IPS-18a (cell line): ENCODE results near the gene PRDM12.

Experiments used
- H3K27ac ChIP-seq: one replicate; pipeline ENCODE4 v1.5.1; 2013; ENCODE audit warnings: low read length
- H3K27me3 ChIP-seq: one replicate; pipeline ENCODE4 v1.6.1; 2013; ENCODE audit warnings: mild to moderate bottlenecking, low read length; ENCODE audit not compliant: control insufficient read depth, insufficient read depth
- H3K36me3 ChIP-seq: one replicate; pipeline ENCODE4 v1.6.1; 2013; ENCODE audit warnings: low read depth, low read length; ENCODE audit not compliant: control insufficient read depth
- H3K4me1 ChIP-seq: one replicate; pipeline ENCODE4 v1.6.1; 2013; ENCODE audit warnings: low read depth, low read length; ENCODE audit not compliant: control insufficient read depth
- H3K4me3 ChIP-seq: one replicate; pipeline ENCODE4 v1.5.1; 2013; ENCODE audit warnings: low read length
- H3K9ac ChIP-seq: one replicate; pipeline ENCODE4 v1.6.1; 2013; ENCODE audit warnings: mild to moderate bottlenecking, low read length, moderate library complexity
- H3K9me3 ChIP-seq: one replicate; pipeline ENCODE4 v1.6.1; 2013; ENCODE audit warnings: low read depth, low read length; ENCODE audit not compliant: control insufficient read depth

Gene PRDM12

GRCh38 chr9:130698514-130698913 is 34.1 kb downstream of the PRDM12 start:
- peaks cover 75% of the 10 kb centered on the region for H3K36me3 ChIP-seq
- no peaks in the 10 kb centered on the region for H3K9me3 ChIP-seq
- H3K9ac ChIP-seq, result no peak overlapping the region
- H3K4me1 ChIP-seq, result peaks cover 4% of the 10 kb centered on the region
- no peak overlapping the region for H3K4me3 ChIP-seq
- H3K27ac ChIP-seq, result no peak overlapping the region
- H3K27me3 ChIP-seq, result no peaks in the 10 kb centered on the region

- Histone ChIP-seq H3K9ac (no peak overlapping the region), H3K27ac (no peak overlapping the region), H3K27me3 (no peaks in the 10 kb centered on the region), H3K36me3 (peaks cover 80% of the 10 kb centered on the region), H3K4me1 (peaks cover 4% of the 10 kb centered on the region), H3K9me3 (no peaks in the 10 kb centered on the region), H3K4me3 (no peak overlapping the region)
Observed at GRCh38 chr9:130699047-130699446, 34.7 kb downstream of the PRDM12 start.

- H3K9me3 ChIP-seq, result no peaks in the 10 kb centered on the region
- H3K4me3 ChIP-seq, result no peak overlapping the region
- no peak overlapping the region for H3K9ac ChIP-seq
- H3K27ac ChIP-seq, result no peak overlapping the region
- H3K27me3 ChIP-seq, result no peaks in the 10 kb centered on the region
- no peaks in the 10 kb centered on the region for H3K4me1 ChIP-seq
- H3K36me3 ChIP-seq, result peaks cover 76% of the 10 kb centered on the region
Observed at GRCh38 chr9:130701059-130702022, 36.9 kb downstream of the PRDM12 start.

- Histone ChIP-seq H3K27ac (no peak overlapping the region), H3K9me3 (no peaks in the 10 kb centered on the region), H3K36me3 (peaks cover 56% of the 10 kb centered on the region), H3K9ac (no peak overlapping the region), H3K4me1 (no peaks in the 10 kb centered on the region), H3K27me3 (no peaks in the 10 kb centered on the region), H3K4me3 (no peak overlapping the region)
Observed at GRCh38 chr9:130703501-130703900, 39.1 kb downstream of the PRDM12 start.

- Histone ChIP-seq H3K27me3 (no peaks in the 10 kb centered on the region), H3K36me3 (peaks cover 25% of the 10 kb centered on the region), H3K27ac (no peak overlapping the region), H3K9ac (no peak overlapping the region), H3K4me1 (no peaks in the 10 kb centered on the region), H3K4me3 (no peak overlapping the region), H3K9me3 (no peaks in the 10 kb centered on the region)
Observed at GRCh38 chr9:130707225-130707976, 43.0 kb downstream of the PRDM12 start.

- Histone ChIP-seq H3K4me1 (peaks cover 20% of the 10 kb centered on the region), H3K4me3 (no peak overlapping the region), H3K27ac (no peak overlapping the region), H3K36me3 (no peaks in the 10 kb centered on the region), H3K9me3 (no peaks in the 10 kb centered on the region), H3K9ac (no peak overlapping the region), H3K27me3 (no peaks in the 10 kb centered on the region)
Observed at GRCh38 chr9:130710822-130711352, 46.5 kb downstream of the PRDM12 start.

- H3K27me3 ChIP-seq, result no peaks in the 10 kb centered on the region
- H3K9ac ChIP-seq, result no peak overlapping the region
- no peak overlapping the region for H3K27ac ChIP-seq
- H3K4me3 ChIP-seq, result no peak overlapping the region
- peaks cover 20% of the 10 kb centered on the region for H3K4me1 ChIP-seq
- H3K36me3 ChIP-seq, result no peaks in the 10 kb centered on the region
- H3K9me3 ChIP-seq, result no peaks in the 10 kb centered on the region
Observed at GRCh38 chr9:130711469-130711868, 47.1 kb downstream of the PRDM12 start.

GRCh38 chr9:130712564-130713285 is 48.3 kb downstream of the PRDM12 start:
- Histone ChIP-seq H3K27me3 (no peaks in the 10 kb centered on the region), H3K9ac (peak overlapping the region; percentile 86), H3K27ac (peak overlapping the region; percentile 88), H3K4me3 (peak overlapping the region; percentile 91), H3K36me3 (no peaks in the 10 kb centered on the region), H3K4me1 (peaks cover 20% of the 10 kb centered on the region), H3K9me3 (no peaks in the 10 kb centered on the region)

- H3K9me3 ChIP-seq, result no peaks in the 10 kb centered on the region
- peak overlapping the region; percentile 86 for H3K9ac ChIP-seq
- no peaks in the 10 kb centered on the region for H3K36me3 ChIP-seq
- no peaks in the 10 kb centered on the region for H3K27me3 ChIP-seq
- peaks cover 20% of the 10 kb centered on the region for H3K4me1 ChIP-seq
- peak overlapping the region; percentile 91 for H3K4me3 ChIP-seq
- no peak overlapping the region for H3K27ac ChIP-seq
Observed at GRCh38 chr9:130713286-130713960, 49.0 kb downstream of the PRDM12 start.

- peak overlapping the region; percentile 91 for H3K4me3 ChIP-seq
- peaks cover 20% of the 10 kb centered on the region for H3K4me1 ChIP-seq
- H3K36me3 ChIP-seq, result no peaks in the 10 kb centered on the region
- H3K9me3 ChIP-seq, result no peaks in the 10 kb centered on the region
- no peaks in the 10 kb centered on the region for H3K27me3 ChIP-seq
- H3K9ac ChIP-seq, result peak overlapping the region; percentile 86
- no peak overlapping the region for H3K27ac ChIP-seq
Observed at GRCh38 chr9:130714586-130715110, 50.3 kb downstream of the PRDM12 start.
